Testis (tissue), 3 donors: Measurements from ENCODE around the gene SLC17A9. TPM values are rescaled to one million over a fixed set of nuclear protein-coding genes. Genes with fewer than 3 reads are reported as not detected.

Experiments
- DNase-seq: peaks from one replicate; pipeline ENCODE4 v3.0.0-alpha.2; 2019
- H3K27ac ChIP-seq, 2 donors: fragments of 200-600 bp; sonication (generic); one replicate each; pipeline ENCODE4 v1.5.1; 2019
- H3K27me3 ChIP-seq: fragments of 200-600 bp; sonication (generic); one replicate; pipeline ENCODE4 v1.5.1; 2019
- H3K36me3 ChIP-seq: fragments of 200-600 bp; sonication (generic); one replicate; pipeline ENCODE4 v1.5.1; 2017; ENCODE audit warnings: low read depth; ENCODE audit errors: missing control alignments
- H3K4me1 ChIP-seq: fragments of 200-600 bp; sonication (generic); one replicate; pipeline ENCODE4 v1.5.1; 2019
- H3K4me3 ChIP-seq, 2 donors: fragments of 200-600 bp; sonication (generic); one replicate each; pipeline ENCODE4 v1.5.1; 2017 to 2019
- H3K9me3 ChIP-seq: fragments of 200-600 bp; sonication (generic); one replicate; pipeline ENCODE4 v1.5.1; 2017
- CTCF ChIP-seq, 3 experiments: fragments of 450-650 bp in 2 of 3; fragments of 200-600 bp in 1 of 3; sonication (generic) in 1 of 3; IDR thresholded peaks; one replicate each; pipeline ENCODE4 v1.5.1; 2016 to 2019; ENCODE audit warnings: antibody characterized with exemption in 3 of 3, mild to moderate bottlenecking in 2 of 3, moderate library complexity in 1 of 3
- POLR2A ChIP-seq: fragments of 450-650 bp; IDR thresholded peaks from one replicate; pipeline ENCODE4 v1.6.1; 2017; ENCODE audit warnings: antibody characterized with exemption, mild to moderate bottlenecking, moderate library complexity
- WGBS, 2 donors: methylation state at CpG; one replicate each; pipeline ENCODE4 v1.1.5; 2018; 5-methylcytosine and 5-hydroxymethylcytosine counted together
- intact Hi-C: fragments of 100-400 bp; cut with DNase I; formaldehyde crosslinking; loops from one replicate; pipeline ENCODE4 v1.15.1; 2023; ENCODE audit warnings: low total_unique reads
- polyA plus RNA-seq: library from polyadenylated mRNA; stranded (reverse); fragments of 350-450 nt; fragmentation: Illumina TruSeq; extraction: RNeasy Lipid Tissue Mini Kit (QIAGEN cat#74804); gene quantifications from one replicate; pipeline ENCODE4 v1.2.3, GENCODE V29; 2014; ENCODE audit warnings: low read depth, low replicate concordance; ENCODE audit not compliant: insufficient read depth
- total RNA-seq, 2 donors: library from RNA; depleted of rRNA; stranded (reverse); fragments of >200 nt; gene quantifications; one replicate each; pipeline ENCODE4 v1.2.3, GENCODE V29; 2016

SLC17A9 gene
- total and polyA plus RNA-seq, 3 donors from 2014 or later, result 2.1 to 3.2 (median 2.9) TPM

DNA sequence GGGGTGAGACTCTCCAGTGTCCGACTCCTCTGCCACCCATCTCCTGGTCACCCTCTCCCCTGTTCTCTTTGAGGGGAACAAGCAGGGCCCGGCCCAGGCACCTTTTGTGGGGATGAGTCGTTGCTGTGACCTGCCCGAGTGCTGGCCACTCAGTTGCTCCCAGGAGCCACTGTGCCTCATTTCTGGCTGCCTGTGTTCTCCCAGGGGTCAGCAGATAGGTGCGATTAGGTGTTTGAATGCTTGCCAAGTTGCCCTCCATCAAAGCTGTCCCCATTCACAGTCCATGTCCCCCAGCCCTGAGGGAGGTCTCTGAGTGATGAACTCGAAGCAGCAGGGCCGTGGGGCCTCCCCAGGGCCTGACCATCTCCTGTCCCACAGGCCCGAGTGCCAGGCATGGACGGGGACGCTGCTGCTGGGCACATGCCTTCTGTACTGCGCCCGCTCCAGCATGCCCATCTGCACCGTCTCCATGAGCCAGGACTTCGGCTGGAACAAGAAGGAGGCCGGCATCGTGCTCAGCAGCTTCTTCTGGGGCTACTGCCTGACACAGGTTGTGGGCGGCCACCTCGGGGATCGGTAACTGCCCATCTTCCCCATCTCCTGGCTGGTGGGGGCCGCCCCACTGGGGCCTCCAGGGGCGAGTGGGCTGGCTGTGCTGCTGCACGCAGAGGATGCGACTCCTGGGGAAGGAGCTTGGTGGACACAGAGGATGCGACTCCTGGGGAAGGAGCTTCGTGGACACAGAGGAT, 4.1 kb downstream of the SLC17A9 start:
- 91 to 95% methylated on average over 24 to 25 of the region's 25 CpGs for WGBS, 2 donors
- no peaks in the 10 kb centered on the region for H3K36me3 ChIP-seq
- no peaks in the 10 kb centered on the region for H3K27me3 ChIP-seq
- peaks cover 30% of the 10 kb centered on the region for H3K4me1 ChIP-seq
- TF ChIP-seq POLR2A, result no peak
- TF ChIP-seq CTCF (IDR thresholded peaks at IDR 0.05), result no peak
- H3K9me3 ChIP-seq, result no peaks in the 10 kb centered on the region
- intact Hi-C loops, result no loop called here
- H3K27ac ChIP-seq, result no peak overlapping the region
- H3K4me3 ChIP-seq, result no peak overlapping the region
- no peak for DNase-seq

GRCh38 chr20:62957136-62958117, 4.9 kb downstream of the SLC17A9 start:
- no peaks in the 10 kb centered on the region for H3K27me3 ChIP-seq
- no peak for DNase-seq
- 84 to 88% methylated on average over 24 to 36 of the region's 36 CpGs for WGBS, 2 donors
- no peaks in the 10 kb centered on the region for H3K36me3 ChIP-seq
- TF ChIP-seq CTCF (IDR thresholded peaks at IDR 0.05) (no peak), POLR2A (no peak)
- no peaks in the 10 kb centered on the region for H3K9me3 ChIP-seq
- H3K4me1 ChIP-seq, result peaks cover 26% of the 10 kb centered on the region
- intact Hi-C loops, result no loop called here
- H3K27ac ChIP-seq, result no peak overlapping the region
- no peak overlapping the region for H3K4me3 ChIP-seq

DNA sequence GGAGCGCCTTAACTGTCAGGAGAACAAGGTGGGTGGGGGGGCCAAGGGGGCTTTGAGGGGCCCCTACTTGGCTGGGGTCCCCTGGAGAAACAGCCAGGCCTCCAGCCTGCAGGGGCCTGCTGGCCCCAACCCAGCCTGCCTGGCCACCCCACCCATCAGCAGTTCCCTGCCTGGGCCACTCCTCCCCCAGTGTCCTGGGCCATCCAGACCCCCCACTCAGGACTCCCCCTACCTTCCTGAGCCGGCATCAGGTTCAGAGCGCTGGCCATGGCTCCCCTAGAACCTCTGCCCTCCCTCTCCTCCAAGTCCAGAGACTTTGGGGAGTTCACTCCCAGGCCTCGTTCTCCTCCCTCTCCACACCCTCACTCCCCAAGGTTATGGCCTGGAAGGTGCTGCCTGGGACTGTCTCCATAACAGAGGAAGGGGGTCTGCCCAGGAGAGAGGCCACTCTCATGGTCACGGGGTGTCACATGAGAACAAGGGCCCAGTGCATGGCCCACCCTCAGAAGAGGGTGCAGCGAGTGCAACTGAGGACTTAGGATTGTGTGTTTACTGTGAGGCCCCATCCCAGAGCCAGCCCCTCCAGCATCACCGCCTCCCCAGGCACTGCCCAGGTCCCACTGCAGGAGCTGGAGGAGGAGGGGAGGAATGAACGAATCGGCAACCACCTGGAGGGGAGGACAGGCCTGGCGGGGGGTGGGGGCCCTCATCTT, 6.0 kb downstream of the SLC17A9 start:
- Histone ChIP-seq H3K4me1 (peaks cover 15% of the 10 kb centered on the region), H3K9me3 (no peaks in the 10 kb centered on the region), H3K36me3 (no peaks in the 10 kb centered on the region), H3K4me3 (no peak overlapping the region), H3K27me3 (no peaks in the 10 kb centered on the region), H3K27ac (no peak overlapping the region)
- no peak for TF ChIP-seq CTCF (IDR thresholded peaks at IDR 0.05)
- TF ChIP-seq POLR2A, result no peak
- WGBS, 2 donors, result 69 to 70% methylated on average over 5 to 10 of the region's 10 CpGs
- intact Hi-C loops, result no loop called here
- no peak for DNase-seq

- Histone ChIP-seq H3K4me3 (no peak overlapping the region), H3K9me3 (no peaks in the 10 kb centered on the region), H3K4me1 (peaks cover 9% of the 10 kb centered on the region), H3K36me3 (no peaks in the 10 kb centered on the region), H3K27me3 (no peaks in the 10 kb centered on the region), H3K27ac (no peak overlapping the region)
- DNase-seq, result no peak
- no peak for TF ChIP-seq POLR2A
- no peak for TF ChIP-seq CTCF (IDR thresholded peaks at IDR 0.05)
- 68 to 71% methylated on average over 8 to 43 of the region's 43 CpGs for WGBS, 2 donors
- intact Hi-C loops, result no loop called here
Measured at GRCh38 chr20:62959101-62959971, 6.8 kb downstream of the SLC17A9 start.
